Naive thymus-derived CD8-positive, alpha-beta T cell (primary cell): ENCODE data around the gene SLC25A21. TPM values are rescaled to one million over a fixed set of nuclear protein-coding genes. Genes with fewer than 3 reads are reported as not detected.

Experiments used
- ATAC-seq, 2 donors: fragments of 150-1000 bp; cut with Tn5 transposase in 1 of 2; sonication (Bioruptor Pico), chemical (Tn5 transposase) in 1 of 2; 1 replicate in 1 of 2; 2 replicates in 1 of 2; pipeline ENCODE4 v1.10.0; 2021; ENCODE audit warnings: mild to moderate bottlenecking in 2 of 2, moderate library complexity in 2 of 2
- POLR2A ChIA-PET: fragments of 350-600 bp; sonication (Branson Sonifier 250); formaldehyde crosslinking; loops from one replicate; lab custom pipeline; 2021; ENCODE audit warnings: antibody characterized with exemption; lab: Charles Lee
- DNase-seq, 10 donors: peaks; one replicate each; pipeline versions ENCODE4 v3.0.0 to v3.0.0-alpha.2; 2020 to 2022
- H3K27ac Mint-ChIP-seq, 10 donors: one replicate each; pipeline ENCODE4 v1.8.0; 2020 to 2022; ENCODE audit warnings: mild to moderate bottlenecking in 10 of 10, mixed read lengths in 10 of 10, moderate library complexity in 4 of 10, inconsistent platforms in 1 of 10
- H3K27me3 Mint-ChIP-seq, 5 donors: one replicate each; pipeline ENCODE4 v1.8.0; 2021 to 2022; ENCODE audit warnings: mixed read lengths in 5 of 5
- H3K36me3 Mint-ChIP-seq, 3 donors: one replicate each; pipeline ENCODE4 v1.8.0; 2020 to 2022; ENCODE audit warnings: mixed read lengths in 3 of 3, mild to moderate bottlenecking in 2 of 3, inconsistent platforms in 1 of 3
- H3K4me1 Mint-ChIP-seq, 4 donors: one replicate each; pipeline ENCODE4 v1.8.0; 2021 to 2022; ENCODE audit warnings: mixed read lengths in 4 of 4
- H3K4me3 Mint-ChIP-seq, 10 donors: one replicate each; pipeline ENCODE4 v1.8.0; 2020 to 2022; ENCODE audit warnings: mild to moderate bottlenecking in 10 of 10, mixed read lengths in 10 of 10, moderate library complexity in 6 of 10, inconsistent platforms in 1 of 10
- H3K9me3 Mint-ChIP-seq, 9 donors: one replicate each; pipeline ENCODE4 v1.8.0; 2020 to 2022; ENCODE audit warnings: mixed read lengths in 9 of 9, mild to moderate bottlenecking in 3 of 9, inconsistent platforms in 1 of 9, moderate library complexity in 1 of 9
- polyA plus RNA-seq, 3 donors: library from polyadenylated mRNA; unstranded; fragments of 300-500 nt; fragmentation: Illumina TruSeq; gene quantifications; one replicate each; pipeline ENCODE4 v1.2.3, GENCODE V29; 2021
- total RNA-seq, 8 experiments: library from RNA in 2 of 8; stranded (reverse) in 2 of 8; gene quantifications; one replicate each; pipeline ENCODE4 v1.2.3 and lab custom pipeline; 2021 to 2026

The SLC25A21 gene
- total and polyA plus RNA-seq, 5 experiments from 2014 or later: not detected

GRCh38 chr14:37045340-37046061 is 126.9 kb downstream of the SLC25A21 start:
- H3K9me3 Mint-ChIP-seq: peaks cover 0 to 9% (median 2%) of the 10 kb centered on the region in 9 donors
- peaks cover 0 to 12% (median 0%) of the 10 kb centered on the region in 5 donors for H3K27me3 Mint-ChIP-seq
- H3K4me1 Mint-ChIP-seq: no peaks in the 10 kb centered on the region
- H3K4me3 Mint-ChIP-seq: no peak overlapping the region
- POLR2A ChIA-PET: no interaction called here
- H3K36me3 Mint-ChIP-seq: no peaks in the 10 kb centered on the region
- DNase-seq (no peak), ATAC-seq (no peak)
- no peak overlapping the region for H3K27ac Mint-ChIP-seq

GRCh38 chr14:37037636-37038387 is 134.6 kb downstream of the SLC25A21 start:
- Mint-ChIP-seq H3K27me3 (peaks cover 0 to 5% (median 0%) of the 10 kb centered on the region in 5 donors), H3K9me3 (peaks cover 0 to 7% (median 0%) of the 10 kb centered on the region in 9 donors), H3K4me1 (no peaks in the 10 kb centered on the region), H3K4me3 (no peak overlapping the region), H3K27ac (no peak overlapping the region), H3K36me3 (no peaks in the 10 kb centered on the region)
- no peak for DNase-seq
- POLR2A ChIA-PET: no interaction called here
- no peak for ATAC-seq

- no peak overlapping the region for H3K27ac Mint-ChIP-seq
- H3K4me3 Mint-ChIP-seq: no peak overlapping the region
- DNase-seq: no peak
- no peak for ATAC-seq
- no peaks in the 10 kb centered on the region for H3K4me1 Mint-ChIP-seq
- peaks cover 0 to 5% (median 0%) of the 10 kb centered on the region in 5 donors for H3K27me3 Mint-ChIP-seq
- POLR2A ChIA-PET: no interaction called here
- H3K9me3 Mint-ChIP-seq: peaks cover 0 to 7% (median 0%) of the 10 kb centered on the region in 9 donors
- no peaks in the 10 kb centered on the region for H3K36me3 Mint-ChIP-seq
Observed at GRCh38 chr14:37036669-37037341, 135.6 kb downstream of the SLC25A21 start.

- no peaks in the 10 kb centered on the region for H3K36me3 Mint-ChIP-seq
- POLR2A ChIA-PET: no interaction called here
- DNase-seq: no peak
- peaks cover 0 to 5% (median 1%) of the 10 kb centered on the region in 9 donors for H3K9me3 Mint-ChIP-seq
- H3K4me1 Mint-ChIP-seq: no peaks in the 10 kb centered on the region
- no peak overlapping the region for H3K4me3 Mint-ChIP-seq
- no peak for ATAC-seq
- peaks cover 0 to under 1% (median 0%) of the 10 kb centered on the region in 5 donors for H3K27me3 Mint-ChIP-seq
- no peak overlapping the region for H3K27ac Mint-ChIP-seq
Observed at GRCh38 chr14:37035401-37035800, 137.0 kb downstream of the SLC25A21 start.

- DNase-seq (no peak), ATAC-seq (no peak)
- no peaks in the 10 kb centered on the region for H3K36me3 Mint-ChIP-seq
- H3K4me1 Mint-ChIP-seq: no peaks in the 10 kb centered on the region
- peaks cover 0 to 4% (median 0%) of the 10 kb centered on the region in 9 donors for H3K9me3 Mint-ChIP-seq
- H3K27me3 Mint-ChIP-seq: no peaks in the 10 kb centered on the region
- POLR2A ChIA-PET: no interaction called here
- no peak overlapping the region for H3K27ac Mint-ChIP-seq
- H3K4me3 Mint-ChIP-seq: no peak overlapping the region
Observed at GRCh38 chr14:37034410-37035285, 137.8 kb downstream of the SLC25A21 start.

GRCh38 chr14:37032863-37033262 is 139.5 kb downstream of the SLC25A21 start:
- Mint-ChIP-seq H3K4me3 (no peak overlapping the region), H3K4me1 (no peaks in the 10 kb centered on the region), H3K27me3 (no peaks in the 10 kb centered on the region), H3K36me3 (no peaks in the 10 kb centered on the region), H3K27ac (no peak overlapping the region), H3K9me3 (peaks cover 0 to 2% (median 0%) of the 10 kb centered on the region in 9 donors)
- no peak for DNase-seq
- POLR2A ChIA-PET: no interaction called here
- ATAC-seq: no peak

GRCh38 chr14:37027188-37027824 is 145.1 kb downstream of the SLC25A21 start:
- no peak for ATAC-seq
- DNase-seq: no peak
- peaks cover 0 to 4% (median 0%) of the 10 kb centered on the region in 9 donors for H3K9me3 Mint-ChIP-seq
- POLR2A ChIA-PET: no interaction called here
- H3K36me3 Mint-ChIP-seq: no peaks in the 10 kb centered on the region
- no peaks in the 10 kb centered on the region for H3K27me3 Mint-ChIP-seq
- H3K4me1 Mint-ChIP-seq: no peaks in the 10 kb centered on the region
- no peak overlapping the region for H3K4me3 Mint-ChIP-seq
- H3K27ac Mint-ChIP-seq: no peak overlapping the region

GRCh38 chr14:37023875-37024565 is 148.4 kb downstream of the SLC25A21 start:
- no peak overlapping the region for H3K27ac Mint-ChIP-seq
- ATAC-seq (no peak), DNase-seq (no peak)
- POLR2A ChIA-PET: no interaction called here
- H3K36me3 Mint-ChIP-seq: no peaks in the 10 kb centered on the region
- no peak overlapping the region for H3K4me3 Mint-ChIP-seq
- H3K27me3 Mint-ChIP-seq: peaks cover 0 to 5% (median 0%) of the 10 kb centered on the region in 5 donors
- H3K9me3 Mint-ChIP-seq: peaks cover 0 to 4% (median 0%) of the 10 kb centered on the region in 9 donors
- no peaks in the 10 kb centered on the region for H3K4me1 Mint-ChIP-seq

GRCh38 chr14:37021390-37021789 is 151.0 kb downstream of the SLC25A21 start:
- Mint-ChIP-seq H3K27me3 (peaks cover 0 to 10% (median 0%) of the 10 kb centered on the region in 5 donors), H3K36me3 (peaks cover 0 to 2% (median 0%) of the 10 kb centered on the region in 3 donors), H3K4me3 (no peak overlapping the region), H3K27ac (no peak overlapping the region), H3K4me1 (no peaks in the 10 kb centered on the region), H3K9me3 (peaks cover 0 to 14% (median 2%) of the 10 kb centered on the region in 9 donors)
- POLR2A ChIA-PET: no interaction called here
- no peak for ATAC-seq
- DNase-seq: no peak

- H3K4me3 Mint-ChIP-seq: no peak overlapping the region
- POLR2A ChIA-PET: no interaction called here
- H3K27ac Mint-ChIP-seq: no peak overlapping the region
- peaks cover 0 to 2% (median 0%) of the 10 kb centered on the region in 3 donors for H3K36me3 Mint-ChIP-seq
- H3K27me3 Mint-ChIP-seq: peaks cover 0 to 10% (median 0%) of the 10 kb centered on the region in 5 donors
- DNase-seq: no peak
- H3K4me1 Mint-ChIP-seq: no peaks in the 10 kb centered on the region
- H3K9me3 Mint-ChIP-seq: peaks cover 0 to 15% (median 4%) of the 10 kb centered on the region in 9 donors
- ATAC-seq: no peak
Observed at GRCh38 chr14:37019488-37019887, 152.9 kb downstream of the SLC25A21 start.

- Mint-ChIP-seq H3K27ac (no peak overlapping the region), H3K4me3 (no peak overlapping the region), H3K36me3 (peaks cover 0 to 2% (median 0%) of the 10 kb centered on the region in 3 donors), H3K9me3 (peaks cover 0 to 19% (median 7%) of the 10 kb centered on the region in 9 donors), H3K4me1 (no peaks in the 10 kb centered on the region), H3K27me3 (peaks cover 0 to 10% (median 0%) of the 10 kb centered on the region in 5 donors)
- POLR2A ChIA-PET: no interaction called here
- ATAC-seq (no peak), DNase-seq (no peak)
Observed at GRCh38 chr14:37018571-37019240, 153.7 kb downstream of the SLC25A21 start.
